ENCODE measurements around the gene NEDD4L. TPM values are rescaled to one million over a fixed set of nuclear protein-coding genes. Genes with fewer than 3 reads are reported as not detected.

The NEDD4L gene
- total RNA-seq, 4 donors from 2014 or later = 22.7 to 39.9 (median 34.7) TPM

DNA sequence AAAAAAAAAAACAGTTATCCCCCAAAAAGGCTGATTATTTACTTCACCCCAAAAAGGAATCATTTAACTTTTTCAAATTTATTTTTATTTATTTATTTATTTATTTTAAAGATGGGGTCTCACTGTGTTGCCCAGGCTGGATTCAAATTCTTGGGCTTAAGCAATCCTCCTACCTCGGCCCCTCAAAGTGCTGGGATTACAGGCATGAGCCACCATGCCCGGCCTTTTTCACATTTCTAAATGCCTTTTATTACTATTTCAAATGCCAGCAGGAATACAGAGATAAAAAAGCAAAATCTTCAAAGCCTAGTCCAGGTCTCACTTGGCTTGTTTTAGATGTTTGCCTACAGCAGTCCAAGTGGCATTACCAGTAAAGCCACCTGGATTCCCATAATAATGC is 345.7 kb downstream of the NEDD4L start:
- 94% methylated on average over 2 of the region's 2 CpGs for WGBS
- H3K9me3 ChIP-seq = no peaks in the 10 kb centered on the region
- no peak overlapping the region for H3K4me3 ChIP-seq
- intact Hi-C loops (cut with DNase I) = no loop called here
- H3K36me3 ChIP-seq = peaks cover 4 to 76% (median 34%) of the 10 kb centered on the region in 4 donors
- no peak overlapping the region for H3K27ac ChIP-seq (replicated peaks in 1 of 4)
- H3K27me3 ChIP-seq = no peaks in the 10 kb centered on the region
- no peak for TF ChIP-seq POLR2AphosphoS5 (IDR thresholded peaks at IDR 0.05)
- peaks cover 0 to 34% (median 30%) of the 10 kb centered on the region in 4 donors for H3K4me1 ChIP-seq
- DNase-seq (ENCODE audit: extremely low spot score) = no peak

- peaks cover 4 to 71% (median 30%) of the 10 kb centered on the region in 4 donors for H3K36me3 ChIP-seq
- WGBS = 87% methylated on average over 9 of the region's 9 CpGs
- no peaks in the 10 kb centered on the region for H3K27me3 ChIP-seq
- H3K27ac ChIP-seq (replicated peaks in 1 of 4) = peak overlapping the region in 2 of 4 donors; percentile 69 to 76
- intact Hi-C loops (cut with DNase I) = no loop called here
- DNase-seq (ENCODE audit: extremely low spot score) = no peak
- TF ChIP-seq CTCF (IDR thresholded peaks at IDR 0.05) (no peak), POLR2A (IDR thresholded peaks at IDR 0.05; ENCODE audit: low read depth) (no peak), POLR2AphosphoS5 (IDR thresholded peaks at IDR 0.05) (no peak), EP300 (IDR thresholded peaks at IDR 0.05) (no peak)
- H3K4me3 ChIP-seq = no peak overlapping the region
- H3K9me3 ChIP-seq = no peaks in the 10 kb centered on the region
- peaks cover 0 to 34% (median 30%) of the 10 kb centered on the region in 4 donors for H3K4me1 ChIP-seq
These were observed 346.4 kb downstream of the NEDD4L start for GRCh38 chr18:58390399-58390798.

DNA sequence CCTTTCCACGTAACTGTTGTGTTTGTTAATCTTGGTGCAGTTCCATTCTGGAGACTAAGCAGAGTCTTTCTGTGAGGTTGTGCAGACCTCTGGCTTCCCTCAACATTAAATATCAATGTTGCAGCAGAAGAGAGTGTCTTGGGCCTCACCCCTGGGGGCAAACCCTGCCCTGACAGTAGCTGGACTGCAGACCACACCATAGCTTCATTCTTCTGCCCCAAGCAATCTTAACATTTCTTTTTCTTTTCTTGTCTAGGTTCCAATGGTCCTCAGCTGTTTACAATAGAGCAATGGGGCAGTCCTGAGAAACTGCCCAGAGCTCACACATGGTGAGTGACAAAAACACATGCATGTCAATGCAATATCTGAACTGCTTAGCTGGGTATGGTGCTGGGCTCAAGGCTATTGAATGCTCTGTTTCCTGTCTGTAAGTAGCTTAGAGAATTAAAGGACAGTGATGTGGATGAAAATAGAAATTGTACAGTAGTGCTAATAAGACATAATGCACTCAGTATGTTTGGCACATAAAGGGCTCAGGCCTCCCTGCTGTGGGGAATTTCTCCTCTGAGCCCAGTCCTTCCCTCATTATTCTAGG is 347.3 kb downstream of the NEDD4L start:
- TF ChIP-seq EP300 (IDR thresholded peaks at IDR 0.05) = no peak
- no peak for TF ChIP-seq POLR2AphosphoS5 (IDR thresholded peaks at IDR 0.05)
- DNase-seq (ENCODE audit: extremely low spot score) = no peak
- Histone ChIP-seq H3K4me3 (no peak overlapping the region), H3K4me1 (peaks cover 0 to 34% (median 30%) of the 10 kb centered on the region in 4 donors), H3K27me3 (no peaks in the 10 kb centered on the region), H3K9me3 (no peaks in the 10 kb centered on the region), H3K36me3 (peaks cover 4 to 71% (median 24%) of the 10 kb centered on the region in 4 donors), H3K27ac (replicated peaks in 1 of 4) (peak overlapping the region; percentile 55 to 76 (median 68))
- intact Hi-C loops (cut with DNase I) = no loop called here
- 32% methylated on average over 1 of the region's 1 CpG for WGBS

DNA sequence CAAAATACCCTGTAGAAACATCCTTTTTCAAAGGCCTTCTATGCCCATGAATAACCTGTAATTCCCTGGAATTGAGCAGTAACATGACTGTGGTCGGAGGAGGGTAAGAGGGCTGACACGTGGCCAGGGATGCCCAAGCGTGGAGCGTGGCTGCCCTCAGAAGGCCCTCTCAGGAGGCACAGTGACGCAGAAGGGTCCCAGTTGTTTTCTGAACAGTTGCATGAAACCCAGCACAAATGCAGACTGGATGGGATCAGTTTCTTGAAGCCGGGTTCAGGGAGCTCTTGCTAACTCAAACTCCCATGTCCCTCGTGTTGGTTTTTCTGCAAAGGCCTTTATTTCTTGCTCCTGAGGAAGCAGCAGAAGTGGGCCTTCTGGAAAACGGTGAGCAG is 347.9 kb downstream of the NEDD4L start:
- Histone ChIP-seq H3K4me3 (no peak overlapping the region), H3K9me3 (no peaks in the 10 kb centered on the region), H3K27me3 (no peaks in the 10 kb centered on the region), H3K4me1 (peaks cover 0 to 34% (median 30%) of the 10 kb centered on the region in 4 donors), H3K36me3 (peaks cover 4 to 72% (median 18%) of the 10 kb centered on the region in 4 donors), H3K27ac (replicated peaks in 1 of 4) (peak overlapping the region; percentile 55 to 76 (median 68))
- intact Hi-C loops (cut with DNase I) = no loop called here
- WGBS = 78% methylated on average over 8 of the region's 8 CpGs
- DNase-seq (ENCODE audit: extremely low spot score) = no peak
- TF ChIP-seq POLR2AphosphoS5 (IDR thresholded peaks at IDR 0.05) (no peak), EP300 (IDR thresholded peaks at IDR 0.05) (no peak), CTCF (IDR thresholded peaks at IDR 0.05) (no peak), POLR2A (IDR thresholded peaks at IDR 0.05; ENCODE audit: low read depth) (no peak)

- Histone ChIP-seq H3K9me3 (no peaks in the 10 kb centered on the region), H3K27ac (replicated peaks in 1 of 4) (peak overlapping the region; percentile 55 to 76 (median 68)), H3K4me3 (no peak overlapping the region), H3K4me1 (peaks cover 0 to 34% (median 30%) of the 10 kb centered on the region in 4 donors), H3K36me3 (peaks cover 4 to 74% (median 17%) of the 10 kb centered on the region in 4 donors), H3K27me3 (no peaks in the 10 kb centered on the region)
- no peak for DNase-seq (ENCODE audit: extremely low spot score)
- 50% methylated on average over 11 of the region's 11 CpGs for WGBS
- intact Hi-C loops (cut with DNase I) = no loop called here
- TF ChIP-seq CTCF (IDR thresholded peaks at IDR 0.05) (no peak), POLR2AphosphoS5 (IDR thresholded peaks at IDR 0.05) (peak; percentile 24 to 43), POLR2A (IDR thresholded peaks at IDR 0.05; ENCODE audit: low read depth) (no peak), EP300 (IDR thresholded peaks at IDR 0.05) (no peak)
These were observed 348.4 kb downstream of the NEDD4L start for GRCh38 chr18:58392324-58393000.

Measured in esophagus muscularis mucosa (tissue), 4 donors.